ENCODE data around the gene RDH13.

DNA sequence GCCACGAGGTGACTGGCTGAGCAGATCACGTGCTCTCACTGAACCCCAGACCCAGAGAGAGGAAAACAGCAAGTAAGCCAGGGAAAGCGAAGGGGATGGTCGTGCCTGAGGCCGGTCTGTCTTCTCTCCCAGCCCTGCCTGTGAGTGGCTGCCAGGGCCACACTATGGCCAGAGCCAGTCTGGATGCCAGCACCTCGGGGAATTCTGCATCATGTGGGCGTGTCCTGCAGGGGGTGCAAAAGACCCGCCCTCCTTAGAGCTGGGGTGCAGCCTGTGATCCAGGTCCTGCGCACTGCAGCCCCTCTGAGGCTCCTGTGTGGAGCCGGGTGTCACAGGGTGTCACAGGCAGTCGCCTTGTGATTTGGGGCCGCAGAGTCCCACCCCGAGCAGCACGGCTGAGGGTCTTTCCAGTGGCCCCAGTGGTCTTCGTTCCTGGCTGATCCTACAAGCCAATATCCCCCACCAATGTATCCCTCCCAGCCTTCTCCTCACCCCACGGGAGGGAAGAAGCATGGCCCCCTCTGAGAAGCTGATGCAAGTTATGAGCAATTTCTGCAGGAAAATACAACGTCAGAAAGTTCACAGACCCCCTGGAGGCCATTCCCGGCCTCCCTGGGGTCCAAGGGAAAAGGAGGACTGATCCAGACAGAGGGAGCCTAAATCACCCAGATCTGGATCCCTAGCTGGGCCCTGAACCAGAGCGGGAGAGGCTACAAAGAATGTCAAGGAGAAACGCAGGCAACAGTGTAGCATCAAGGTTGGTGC is 46.8 kb upstream of the RDH13 start:
- TF ChIP-seq TAF1 (IDR thresholded peaks at IDR 0.05; ENCODE audit: low read depth) (no peak), CREB1 (IDR thresholded peaks at IDR 0.05; ENCODE audit: low read depth) (no peak), EGR1 (IDR thresholded peaks at IDR 0.05) (no peak), CEBPB (IDR thresholded peaks at IDR 0.05) (no peak), RAD21 (IDR thresholded peaks at IDR 0.05; ENCODE audit: low read depth) (no peak), FOXM1 (IDR thresholded peaks at IDR 0.05; ENCODE audit: borderline replicate concordance, low read depth) (no peak), TEAD4 (IDR thresholded peaks at IDR 0.05) (no peak), EP300 (IDR thresholded peaks at IDR 0.05; ENCODE audit: borderline replicate concordance) (no peak), NFIC (IDR thresholded peaks at IDR 0.05) (no peak), YY1 (IDR thresholded peaks at IDR 0.05; ENCODE audit: low read depth) (no peak)
- TF ChIP-seq, protein P1, sequence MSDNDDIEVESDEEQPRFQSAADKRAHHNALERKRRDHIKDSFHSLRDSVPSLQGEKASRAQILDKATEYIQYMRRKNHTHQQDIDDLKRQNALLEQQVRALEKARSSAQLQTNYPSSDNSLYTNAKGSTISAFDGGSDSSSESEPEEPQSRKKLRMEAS (IDR thresholded peaks at IDR 0.05): no peak
- TF ChIP-seq, protein P2, sequence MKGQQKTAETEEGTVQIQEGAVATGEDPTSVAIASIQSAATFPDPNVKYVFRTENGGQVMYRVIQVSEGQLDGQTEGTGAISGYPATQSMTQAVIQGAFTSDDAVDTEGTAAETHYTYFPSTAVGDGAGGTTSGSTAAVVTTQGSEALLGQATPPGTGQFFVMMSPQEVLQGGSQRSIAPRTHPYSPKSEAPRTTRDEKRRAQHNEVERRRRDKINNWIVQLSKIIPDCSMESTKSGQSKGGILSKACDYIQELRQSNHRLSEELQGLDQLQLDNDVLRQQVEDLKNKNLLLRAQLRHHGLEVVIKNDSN (IDR thresholded peaks at IDR 0.05): no peak
- TF ChIP-seq, protein P3, sequence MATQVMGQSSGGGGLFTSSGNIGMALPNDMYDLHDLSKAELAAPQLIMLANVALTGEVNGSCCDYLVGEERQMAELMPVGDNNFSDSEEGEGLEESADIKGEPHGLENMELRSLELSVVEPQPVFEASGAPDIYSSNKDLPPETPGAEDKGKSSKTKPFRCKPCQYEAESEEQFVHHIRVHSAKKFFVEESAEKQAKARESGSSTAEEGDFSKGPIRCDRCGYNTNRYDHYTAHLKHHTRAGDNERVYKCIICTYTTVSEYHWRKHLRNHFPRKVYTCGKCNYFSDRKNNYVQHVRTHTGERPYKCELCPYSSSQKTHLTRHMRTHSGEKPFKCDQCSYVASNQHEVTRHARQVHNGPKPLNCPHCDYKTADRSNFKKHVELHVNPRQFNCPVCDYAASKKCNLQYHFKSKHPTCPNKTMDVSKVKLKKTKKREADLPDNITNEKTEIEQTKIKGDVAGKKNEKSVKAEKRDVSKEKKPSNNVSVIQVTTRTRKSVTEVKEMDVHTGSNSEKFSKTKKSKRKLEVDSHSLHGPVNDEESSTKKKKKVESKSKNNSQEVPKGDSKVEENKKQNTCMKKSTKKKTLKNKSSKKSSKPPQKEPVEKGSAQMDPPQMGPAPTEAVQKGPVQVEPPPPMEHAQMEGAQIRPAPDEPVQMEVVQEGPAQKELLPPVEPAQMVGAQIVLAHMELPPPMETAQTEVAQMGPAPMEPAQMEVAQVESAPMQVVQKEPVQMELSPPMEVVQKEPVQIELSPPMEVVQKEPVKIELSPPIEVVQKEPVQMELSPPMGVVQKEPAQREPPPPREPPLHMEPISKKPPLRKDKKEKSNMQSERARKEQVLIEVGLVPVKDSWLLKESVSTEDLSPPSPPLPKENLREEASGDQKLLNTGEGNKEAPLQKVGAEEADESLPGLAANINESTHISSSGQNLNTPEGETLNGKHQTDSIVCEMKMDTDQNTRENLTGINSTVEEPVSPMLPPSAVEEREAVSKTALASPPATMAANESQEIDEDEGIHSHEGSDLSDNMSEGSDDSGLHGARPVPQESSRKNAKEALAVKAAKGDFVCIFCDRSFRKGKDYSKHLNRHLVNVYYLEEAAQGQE (IDR thresholded peaks at IDR 0.05; ENCODE audit: low read depth): no peak
